PC-9 (cell line): ENCODE data around the gene EXOC4. TPM values are rescaled to one million over a fixed set of nuclear protein-coding genes. Genes with fewer than 3 reads are reported as not detected.

Experiments
- BruUV-seq: library from RNA; stranded (reverse); fragments of 400-500 nt; replicated peaks from 2 replicates; lab custom pipeline; 2021; lab: Mats Ljungman, UMichigan
- CTCF ChIA-PET: fragments of 300-600 bp; sonication (Branson Sonifier 250); formaldehyde crosslinking; loops from one replicate; lab custom pipeline; 2022; ENCODE audit warnings: antibody characterized with exemption; lab: Charles Lee
- POLR2A ChIA-PET: fragments of 300-600 bp; sonication (Branson Sonifier 250); formaldehyde crosslinking; loops from one replicate; lab custom pipeline; 2022; ENCODE audit warnings: antibody characterized with exemption; ENCODE audit not compliant: unreplicated experiment; lab: Charles Lee
- DNase-seq, 2 experiments: peaks; one replicate each; pipeline versions ENCODE4 v3.0.0 to v3.0.0-alpha.2; 2015 to 2022; ENCODE audit warnings: mixed read lengths in 1 of 2
- H2AFZ ChIP-seq: fragments of 200-600 bp; sonication (generic); 2 replicates; pipeline ENCODE4 v1.8.1; 2017; ENCODE audit warnings: antibody characterized with exemption
- H3F3A ChIP-seq: fragments of 200-600 bp; sonication (generic); 2 replicates; pipeline ENCODE4 v1.8.1; 2017; ENCODE audit warnings: antibody characterized with exemption, mild to moderate bottlenecking, low read depth; ENCODE audit not compliant: insufficient read depth
- H3K27ac ChIP-seq: fragments of 200-600 bp; sonication (generic); 2 replicates; pipeline ENCODE4 v1.6.1; 2016; ENCODE audit warnings: mixed run types
- H3K27me3 ChIP-seq: fragments of 200-600 bp; sonication (generic); 2 replicates; pipeline ENCODE4 v1.6.1; 2016; ENCODE audit warnings: low read depth, mixed run types; ENCODE audit not compliant: insufficient read depth
- H3K36me3 ChIP-seq: fragments of 200-600 bp; sonication (generic); 2 replicates; pipeline ENCODE4 v1.6.1; 2016; ENCODE audit warnings: low read depth, mixed run types
- H3K4me1 ChIP-seq: fragments of 200-600 bp; sonication (generic); replicated peaks from 2 replicates; pipeline ENCODE4 v1.6.1; 2016; ENCODE audit warnings: mixed run types; ENCODE audit not compliant: insufficient read depth
- H3K4me2 ChIP-seq: fragments of 200-600 bp; sonication (generic); 2 replicates; pipeline ENCODE4 v1.6.1; 2017; ENCODE audit warnings: mixed run types
- H3K4me3 ChIP-seq: fragments of 200-600 bp; sonication (generic); 2 replicates; pipeline ENCODE4 v1.6.1; 2016; ENCODE audit warnings: mixed run types
- H3K79me2 ChIP-seq: fragments of 200-600 bp; sonication (generic); 2 replicates; pipeline ENCODE4 v1.6.1; 2017; ENCODE audit warnings: low read depth, mixed run types
- H3K9me2 ChIP-seq: fragments of 200-600 bp; sonication (generic); 2 replicates; pipeline ENCODE4 v1.8.1; 2017; ENCODE audit warnings: mild to moderate bottlenecking; ENCODE audit not compliant: insufficient read depth
- H3K9me3 ChIP-seq: fragments of 200-600 bp; sonication (generic); 2 replicates; pipeline ENCODE4 v1.8.1; 2016; ENCODE audit warnings: low read depth; ENCODE audit not compliant: insufficient read depth
- H4K20me1 ChIP-seq: fragments of 200-600 bp; sonication (generic); 2 replicates; pipeline ENCODE4 v1.8.1; 2017; ENCODE audit not compliant: insufficient read depth
- EZH2 ChIP-seq: fragments of 200-600 bp; sonication (generic); IDR thresholded peaks from 2 replicates; pipeline ENCODE4 v1.8.0; 2017; ENCODE audit warnings: antibody characterized with exemption, low read depth
- intact Hi-C: fragments of 100-400 bp; cut with micrococcal nuclease; formaldehyde crosslinking; loops from one replicate; pipeline ENCODE4 v1.10.0; 2022; ENCODE audit not compliant: unreplicated experiment
- total RNA-seq: library from RNA; stranded (reverse); gene quantifications from 2 replicates; pipeline ENCODE4 v1.2.3, GENCODE V29; 2021
- TF ChIP-seq, protein P1 (sequence below): fragments of 200-600 bp; sonication (generic); conservative IDR thresholded peaks from 2 replicates; pipeline ENCODE4 v1.6.1; 2017; ENCODE audit warnings: mixed run types, antibody characterized with exemption, mild to moderate bottlenecking, moderate library complexity

EXOC4 gene
- total RNA-seq, 1 experiment from 2014 or later: 101 TPM

DNA sequence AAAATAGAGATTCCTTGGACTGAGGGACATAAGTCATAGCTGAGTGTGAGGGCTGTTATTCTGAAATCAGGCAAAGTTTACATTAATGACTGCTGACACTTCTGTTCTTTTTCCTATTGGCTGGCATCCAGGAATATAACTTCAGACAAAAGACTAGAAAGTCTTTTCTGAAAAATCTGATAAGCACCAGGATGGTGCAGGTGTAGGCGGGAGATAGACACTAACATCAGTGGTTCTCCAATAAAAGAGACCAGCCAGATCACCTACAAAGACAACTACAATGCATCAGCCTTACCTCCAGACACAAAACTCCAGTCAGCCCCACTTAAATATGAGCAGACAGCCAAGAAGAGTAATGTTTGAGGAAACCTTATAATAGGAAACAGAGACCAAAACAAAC lies 705.9 kb downstream of the EXOC4 start:
- no peaks in the 10 kb centered on the region for H4K20me1 ChIP-seq
- H3K36me3 ChIP-seq: no peaks in the 10 kb centered on the region
- no peak for TF ChIP-seq EZH2
- TF ChIP-seq, protein P1, sequence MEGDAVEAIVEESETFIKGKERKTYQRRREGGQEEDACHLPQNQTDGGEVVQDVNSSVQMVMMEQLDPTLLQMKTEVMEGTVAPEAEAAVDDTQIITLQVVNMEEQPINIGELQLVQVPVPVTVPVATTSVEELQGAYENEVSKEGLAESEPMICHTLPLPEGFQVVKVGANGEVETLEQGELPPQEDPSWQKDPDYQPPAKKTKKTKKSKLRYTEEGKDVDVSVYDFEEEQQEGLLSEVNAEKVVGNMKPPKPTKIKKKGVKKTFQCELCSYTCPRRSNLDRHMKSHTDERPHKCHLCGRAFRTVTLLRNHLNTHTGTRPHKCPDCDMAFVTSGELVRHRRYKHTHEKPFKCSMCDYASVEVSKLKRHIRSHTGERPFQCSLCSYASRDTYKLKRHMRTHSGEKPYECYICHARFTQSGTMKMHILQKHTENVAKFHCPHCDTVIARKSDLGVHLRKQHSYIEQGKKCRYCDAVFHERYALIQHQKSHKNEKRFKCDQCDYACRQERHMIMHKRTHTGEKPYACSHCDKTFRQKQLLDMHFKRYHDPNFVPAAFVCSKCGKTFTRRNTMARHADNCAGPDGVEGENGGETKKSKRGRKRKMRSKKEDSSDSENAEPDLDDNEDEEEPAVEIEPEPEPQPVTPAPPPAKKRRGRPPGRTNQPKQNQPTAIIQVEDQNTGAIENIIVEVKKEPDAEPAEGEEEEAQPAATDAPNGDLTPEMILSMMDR: no peak
- ChIA-PET CTCF (no interaction called here), POLR2A (no interaction called here)
- H3K4me2 ChIP-seq: no peak overlapping the region
- H3K4me1 ChIP-seq: no peaks in the 10 kb centered on the region
- H3K9me2 ChIP-seq: no peaks in the 10 kb centered on the region
- no peak overlapping the region for H2AFZ ChIP-seq
- no peak overlapping the region for H3K27ac ChIP-seq
- intact Hi-C loops: no loop called here
- BruUV-seq: no TSS peak
- H3K79me2 ChIP-seq: no peaks in the 10 kb centered on the region
- no peaks in the 10 kb centered on the region for H3K9me3 ChIP-seq
- no peak overlapping the region for H3K4me3 ChIP-seq
- no peaks in the 10 kb centered on the region for H3K27me3 ChIP-seq
- H3F3A ChIP-seq: no peaks in the 10 kb centered on the region
- no peak for DNase-seq

DNA sequence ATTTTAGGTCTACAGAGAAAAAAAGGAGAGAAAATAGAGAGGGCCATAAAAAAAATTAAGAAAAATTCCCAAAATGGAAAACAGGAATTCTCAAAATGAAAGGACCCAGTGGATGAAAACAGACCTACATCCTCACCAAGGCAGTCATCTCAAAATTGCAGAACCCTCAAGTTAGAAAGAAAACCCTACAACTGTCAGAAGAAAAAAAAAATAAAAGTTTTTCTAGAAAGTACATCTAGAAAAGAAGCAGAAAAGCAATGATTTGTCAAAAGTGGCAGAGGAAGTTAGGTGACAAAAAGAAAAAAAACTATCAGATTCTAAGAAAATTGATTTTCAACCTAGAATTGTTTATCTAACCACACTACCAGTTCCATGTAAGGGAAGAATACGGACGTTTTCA lies 706.6 kb downstream of the EXOC4 start:
- Histone ChIP-seq H3K79me2 (no peaks in the 10 kb centered on the region), H3K4me2 (no peak overlapping the region), H3K9me3 (no peaks in the 10 kb centered on the region), H3K4me1 (no peaks in the 10 kb centered on the region), H2AFZ (no peak overlapping the region), H3K27me3 (no peaks in the 10 kb centered on the region), H3F3A (no peaks in the 10 kb centered on the region), H3K4me3 (no peak overlapping the region), H3K27ac (no peak overlapping the region), H3K36me3 (no peaks in the 10 kb centered on the region), H3K9me2 (no peaks in the 10 kb centered on the region), H4K20me1 (no peaks in the 10 kb centered on the region)
- no peak for TF ChIP-seq EZH2
- TF ChIP-seq, protein P1: no peak
- intact Hi-C loops: no loop called here
- no peak for DNase-seq
- ChIA-PET POLR2A (no interaction called here), CTCF (no interaction called here)
- no TSS peak for BruUV-seq

DNA sequence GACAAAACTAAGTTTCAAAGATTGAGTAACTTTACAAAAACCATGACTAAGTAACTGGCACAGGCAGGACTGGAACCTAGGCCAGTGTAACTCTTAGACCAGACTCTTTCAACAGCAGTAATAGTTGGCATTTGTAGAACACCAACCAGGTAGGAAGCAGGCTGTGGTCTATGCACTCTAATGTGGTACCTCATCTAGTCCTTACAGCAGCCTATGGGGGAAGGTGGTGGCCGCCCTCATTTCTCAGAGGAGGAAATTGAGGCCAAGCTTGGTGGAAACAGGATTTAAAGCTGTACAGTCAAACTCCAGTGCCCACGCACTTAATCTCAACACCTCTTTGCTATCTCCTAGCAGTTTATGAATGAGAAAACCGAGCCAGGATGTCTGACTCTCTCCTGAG lies 708.8 kb downstream of the EXOC4 start:
- intact Hi-C loops: no loop called here
- BruUV-seq: no TSS peak

More for the DNA sequence above, 708.8 kb downstream of the EXOC4 start:
- no peaks in the 10 kb centered on the region for H3K9me2 ChIP-seq
- H3K9me3 ChIP-seq: no peaks in the 10 kb centered on the region
- H3K4me3 ChIP-seq: no peak overlapping the region
- no peaks in the 10 kb centered on the region for H3F3A ChIP-seq
- H3K27me3 ChIP-seq: no peaks in the 10 kb centered on the region
- H4K20me1 ChIP-seq: no peaks in the 10 kb centered on the region
- no peaks in the 10 kb centered on the region for H3K79me2 ChIP-seq
- CTCF ChIA-PET: interaction anchor here (0.6 kb wide), 1 partner anchor 24 kb away, joined by 5 read pairs; no protein-coding TSS in a partner anchor
- H3K4me2 ChIP-seq: no peak overlapping the region
- no peak overlapping the region for H2AFZ ChIP-seq
- H3K36me3 ChIP-seq: no peaks in the 10 kb centered on the region
- H3K4me1 ChIP-seq: no peaks in the 10 kb centered on the region
- TF ChIP-seq, protein P1: no peak
- no peak for TF ChIP-seq EZH2
- no peak overlapping the region for H3K27ac ChIP-seq
- POLR2A ChIA-PET: interaction anchor here (0.6 kb wide), 1 partner anchor 9 kb away, joined by 4 read pairs; no protein-coding TSS in a partner anchor
- no peak for DNase-seq
